ENCODE measurements around the gene ZNF451. TPM values are rescaled to one million over a fixed set of nuclear protein-coding genes. Genes with fewer than 3 reads are reported as not detected.

Gene ZNF451
- total RNA-seq, 2 donors from 2014 or later: 30.3 to 35.0 TPM

- Histone ChIP-seq H3K36me3 (replicated peaks in 1 of 2; ENCODE audit: insufficient read depth in 1 of 2, low read depth in 2 of 2) (peaks cover 0 to 13% of the 10 kb centered on the region in 2 donors), H3K27ac (no peak overlapping the region), H3K9me3 (no peaks in the 10 kb centered on the region), H3K4me1 (peaks cover 10% of the 10 kb centered on the region), H3K27me3 (no peaks in the 10 kb centered on the region), H3K4me3 (no peak overlapping the region)
- DNase-seq (no peak), ATAC-seq (no peak)
- no peak for TF ChIP-seq CTCF (IDR thresholded peaks at IDR 0.05)
- TF ChIP-seq POLR2A (IDR thresholded peaks at IDR 0.05): no peak
- intact Hi-C loops (cut with DNase I): no loop called here
- WGBS, 2 donors: 86 to 92% methylated on average over 5 of the region's 5 CpGs
Measured at GRCh38 chr6:57048577-57048976, 41.4 kb upstream of the ZNF451 start.

GRCh38 chr6:57063847-57064246 is 26.1 kb upstream of the ZNF451 start:
- no peaks in the 10 kb centered on the region for H3K4me1 ChIP-seq
- intact Hi-C loops (cut with DNase I): no loop called here

GRCh38 chr6:57064809-57065208 is 25.2 kb upstream of the ZNF451 start:
- 76 to 90% methylated on average over 1 of the region's 1 CpG for WGBS, 2 donors
- H3K27me3 ChIP-seq: no peaks in the 10 kb centered on the region
- H3K9me3 ChIP-seq: no peaks in the 10 kb centered on the region
- no peak for ATAC-seq
- no peak overlapping the region for H3K4me3 ChIP-seq
- H3K27ac ChIP-seq: no peak overlapping the region
- H3K36me3 ChIP-seq (replicated peaks in 1 of 2; ENCODE audit: insufficient read depth in 1 of 2, low read depth in 2 of 2): peaks cover 0 to 2% of the 10 kb centered on the region in 2 donors
- TF ChIP-seq POLR2A (IDR thresholded peaks at IDR 0.05) (no peak), CTCF (IDR thresholded peaks at IDR 0.05) (no peak)
- intact Hi-C loops (cut with DNase I): no loop called here
- DNase-seq: no peak
- no peaks in the 10 kb centered on the region for H3K4me1 ChIP-seq

More at GRCh38 chr6:57063847-57064246, 26.1 kb upstream of the ZNF451 start:
- no peak for ATAC-seq
- Histone ChIP-seq H3K4me3 (no peak overlapping the region), H3K36me3 (replicated peaks in 1 of 2; ENCODE audit: insufficient read depth in 1 of 2, low read depth in 2 of 2) (peaks cover 0 to 2% of the 10 kb centered on the region in 2 donors), H3K27ac (no peak overlapping the region), H3K9me3 (no peaks in the 10 kb centered on the region), H3K27me3 (no peaks in the 10 kb centered on the region)
- no peak for DNase-seq
- no peak for TF ChIP-seq CTCF (IDR thresholded peaks at IDR 0.05)
- no peak for TF ChIP-seq POLR2A (IDR thresholded peaks at IDR 0.05)
- 73 to 80% methylated on average over 3 of the region's 3 CpGs for WGBS, 2 donors

GRCh38 chr6:57068061-57068460 is 21.9 kb upstream of the ZNF451 start:
- Histone ChIP-seq H3K4me3 (no peak overlapping the region), H3K27ac (no peak overlapping the region), H3K9me3 (no peaks in the 10 kb centered on the region), H3K27me3 (no peaks in the 10 kb centered on the region), H3K36me3 (replicated peaks in 1 of 2; ENCODE audit: insufficient read depth in 1 of 2, low read depth in 2 of 2) (no peaks in the 10 kb centered on the region), H3K4me1 (no peaks in the 10 kb centered on the region)
- intact Hi-C loops (cut with DNase I): no loop called here
- no peak for ATAC-seq
- TF ChIP-seq POLR2A (IDR thresholded peaks at IDR 0.05): no peak
- no peak for TF ChIP-seq CTCF (IDR thresholded peaks at IDR 0.05)
- 100% methylated on average over 1 of the region's 1 CpG for WGBS, 2 donors
- no peak for DNase-seq

GRCh38 chr6:57069228-57069627 is 20.8 kb upstream of the ZNF451 start:
- 86 to 90% methylated on average over 4 of the region's 4 CpGs for WGBS, 2 donors
- intact Hi-C loops (cut with DNase I): no loop called here
- TF ChIP-seq POLR2A (IDR thresholded peaks at IDR 0.05) (no peak), CTCF (IDR thresholded peaks at IDR 0.05) (no peak)
- H3K4me1 ChIP-seq: no peaks in the 10 kb centered on the region
- H3K36me3 ChIP-seq (replicated peaks in 1 of 2; ENCODE audit: insufficient read depth in 1 of 2, low read depth in 2 of 2): no peaks in the 10 kb centered on the region
- no peak overlapping the region for H3K4me3 ChIP-seq
- H3K27ac ChIP-seq: no peak overlapping the region
- no peaks in the 10 kb centered on the region for H3K9me3 ChIP-seq
- DNase-seq (no peak), ATAC-seq (no peak)
- no peaks in the 10 kb centered on the region for H3K27me3 ChIP-seq
